HepG2 (cell line): ENCODE data around the gene EZH1. TPM values are rescaled to one million over a fixed set of nuclear protein-coding genes. Genes with fewer than 3 reads are reported as not detected.
A peak's percentile ranks its signal among the peaks of the same experiment; 100 is the strongest.

Experiments used
- ATAC-seq: fragments of 200-7000 bp; cut with Tn5 transposase; 3 replicates; pipeline ENCODE4 v1.9.1; 2020; ENCODE audit warnings: mild to moderate bottlenecking, moderate library complexity
- BruUV-seq: library from RNA; stranded (reverse); fragments of 400-500 nt; replicated peaks from 2 replicates; lab custom pipeline; 2021; lab: Mats Ljungman, UMichigan
- CTCF ChIA-PET: fragments of 300-600 bp; formaldehyde crosslinking; extraction: SDS; loops from one replicate; lab custom pipeline; 2021; ENCODE audit warnings: low total read pairs, inconsistent platforms, low intra/inter-chr PET ratio; lab: Yijun Ruan, JAX
- POLR2A ChIA-PET: fragments of 350-600 bp; sonication (Branson Sonifier 250); formaldehyde crosslinking; loops from one replicate; lab custom pipeline; 2020; ENCODE audit warnings: antibody characterized with exemption, inconsistent platforms; lab: Yijun Ruan, JAX
- DNase-seq: peaks from one replicate; pipeline ENCODE4 v3.0.0-alpha.2; 2015; ENCODE audit warnings: low spot score
- FAIRE-seq: peaks from 3 replicates; lab custom pipeline; 2011; peaks lifted over from hg19 to GRCh38; lab: Jason Lieb, UNC
- H2AFZ ChIP-seq: one replicate; pipeline ENCODE4 v1.6.1; 2011; ENCODE audit warnings: low read length, inconsistent platforms
- H3K27ac ChIP-seq: fragments of 300-600 bp; 3 replicates; pipeline ENCODE4 v1.8.0; 2011; ENCODE audit warnings: mixed run types, mild to moderate bottlenecking, mixed read lengths, low read length, inconsistent platforms; ENCODE audit not compliant: insufficient read depth; ENCODE audit errors: extremely low read length
- H3K27me3 ChIP-seq, 2 experiments: fragments of 200-600 bp in 1 of 2; 2 replicates in 1 of 2; 3 replicates in 1 of 2; pipeline versions ENCODE4 v1.6.0 to v1.8.0; 2011; ENCODE audit warnings: low read length in 2 of 2, mild to moderate bottlenecking in 2 of 2, moderate library complexity in 2 of 2, inconsistent platforms in 1 of 2; ENCODE audit not compliant: insufficient read depth in 2 of 2, control insufficient read depth in 1 of 2
- H3K36me3 ChIP-seq, 2 experiments: fragments of 200-600 bp in 1 of 2; replicated peaks in 1 of 2; 2 replicates in 1 of 2; 3 replicates in 1 of 2; pipeline versions ENCODE4 v1.5.1 to v1.8.0; 2011; ENCODE audit warnings: low read length in 2 of 2, inconsistent platforms in 1 of 2; ENCODE audit not compliant: insufficient read depth in 2 of 2, control insufficient read depth in 1 of 2
- H3K4me1 ChIP-seq: 2 replicates; pipeline ENCODE4 v1.5.1; 2012; ENCODE audit warnings: low read length, inconsistent platforms; ENCODE audit not compliant: insufficient read depth
- H3K4me2 ChIP-seq: 2 replicates; pipeline ENCODE4 v1.6.0; 2011; ENCODE audit warnings: low read depth, low read length, inconsistent platforms
- H3K4me3 ChIP-seq, 3 experiments: fragments of 200-600 bp in 1 of 3; sonication (generic), shearing (Covaris generic) in 1 of 3; replicated peaks in 1 of 3; 2 replicates each; pipeline ENCODE4 v1.5.1; 2011 to 2016; ENCODE audit warnings: low read length in 3 of 3, inconsistent platforms in 2 of 3, low read depth in 2 of 3, mild to moderate bottlenecking in 2 of 3, control low read depth in 1 of 3, mixed read lengths in 1 of 3; ENCODE audit not compliant: insufficient read depth in 1 of 3
- H3K79me2 ChIP-seq: one replicate; pipeline ENCODE4 v1.6.1; 2011; ENCODE audit warnings: low read length, inconsistent platforms; ENCODE audit not compliant: insufficient read depth
- H3K9ac ChIP-seq: 2 replicates; pipeline ENCODE4 v1.6.0; 2011; ENCODE audit warnings: mild to moderate bottlenecking, low read depth, low read length, inconsistent platforms; ENCODE audit not compliant: insufficient read depth
- H3K9me3 ChIP-seq: 2 replicates; pipeline ENCODE4 v1.5.1; 2012; ENCODE audit warnings: mild to moderate bottlenecking, low read length
- H4K20me1 ChIP-seq: 2 replicates; pipeline ENCODE4 v1.6.0; 2011; ENCODE audit warnings: inconsistent platforms, mild to moderate bottlenecking, low read length, moderate library complexity; ENCODE audit not compliant: insufficient read depth
- ELK4 ChIP-seq: sonication (generic); formaldehyde crosslinking; IDR thresholded peaks from 2 replicates; pipeline ENCODE4 v1.9.0; 2021; ENCODE audit warnings: missing genetic modification reagents, borderline replicate concordance
- FOXP4 ChIP-seq: sonication (generic); formaldehyde crosslinking; IDR thresholded peaks from 2 replicates; pipeline ENCODE4 v1.4.0; 2020; ENCODE audit warnings: missing genetic modification reagents
- GZF1 ChIP-seq: sonication (generic); formaldehyde crosslinking; IDR thresholded peaks from 2 replicates; pipeline ENCODE4 v1.5.1; 2020; ENCODE audit warnings: mild to moderate bottlenecking, missing genetic modification reagents
- HOXA3 ChIP-seq: sonication (generic); formaldehyde crosslinking; IDR thresholded peaks from 2 replicates; pipeline ENCODE4 v1.5.0; 2020; ENCODE audit warnings: missing genetic modification reagents
- LBX2 ChIP-seq: sonication (generic); formaldehyde crosslinking; IDR thresholded peaks from 2 replicates; pipeline ENCODE4 v1.5.0; 2020; ENCODE audit warnings: missing genetic modification reagents, mild to moderate bottlenecking, borderline replicate concordance
- NRL ChIP-seq: sonication (generic); formaldehyde crosslinking; IDR thresholded peaks from 2 replicates; pipeline ENCODE4 v1.5.0; 2020; ENCODE audit warnings: missing genetic modification reagents, mild to moderate bottlenecking, moderate library complexity, borderline replicate concordance
- POGK ChIP-seq: sonication (generic); formaldehyde crosslinking; conservative IDR thresholded peaks from 2 replicates; pipeline ENCODE4 v1.8.0; 2022; ENCODE audit warnings: mild to moderate bottlenecking, moderate library complexity, missing genetic modification reagents
- ZHX2 ChIP-seq, 2 experiments: sonication (generic) in 1 of 2; formaldehyde crosslinking in 1 of 2; IDR thresholded peaks; 2 replicates each; pipeline versions ENCODE4 v1.6.1 to v1.9.0; 2014 to 2022; ENCODE audit warnings: antibody characterized with exemption in 1 of 2, borderline replicate concordance in 1 of 2, inconsistent platforms in 1 of 2, low read depth in 1 of 2, missing genetic modification reagents in 1 of 2
- ZNF10 ChIP-seq: sonication (generic); formaldehyde crosslinking; IDR thresholded peaks from 2 replicates; pipeline ENCODE4 v1.4.0; 2020; ENCODE audit warnings: mild to moderate bottlenecking, low read depth, missing genetic modification reagents, borderline replicate concordance
- ZNF331 ChIP-seq: sonication (generic); formaldehyde crosslinking; IDR thresholded peaks from 2 replicates; pipeline ENCODE4 v1.4.0; 2020; ENCODE audit warnings: missing genetic modification reagents
- ZNF616 ChIP-seq: sonication (generic); formaldehyde crosslinking; IDR thresholded peaks from 2 replicates; pipeline ENCODE4 v1.5.0; 2020; ENCODE audit warnings: low read depth, mild to moderate bottlenecking, missing genetic modification reagents
- WGBS: methylation state at CpG from one replicate; pipeline ENCODE4 v1.1.6; 2017; ENCODE audit warnings: low lambda C conversion rate; 5-methylcytosine and 5-hydroxymethylcytosine counted together
- in situ Hi-C: cut with HindIII; loops from 2 replicates; pipeline ENCODE4 v1.10.0; 2017; ENCODE audit warnings: low pct_unique_long_range_greater_than_20kb; ENCODE audit not compliant: extremely low pct_ligation_motif_present
- intact Hi-C: fragments of 100-400 bp; cut with micrococcal nuclease; formaldehyde crosslinking; loops from one replicate; pipeline ENCODE4 v1.10.0; 2022; ENCODE audit not compliant: unreplicated experiment
- polyA plus RNA-seq, 8 experiments: library from polyadenylated mRNA; depleted of rRNA in 3 of 8; stranded (reverse) in 7 of 8; unstranded in 1 of 8; fragments of >200 nt; fragmentation: Illumina TruSeq in 4 of 8; extraction: Trizol in 4 of 8; gene quantifications; 2 replicates each; pipeline versions ENCODE4 v1.2.1 to v1.2.3, GENCODE V29; 2011 to 2016; ENCODE audit warnings: low read depth in 4 of 8, missing spikeins in 1 of 8, mixed read lengths in 1 of 8; ENCODE audit not compliant: insufficient read depth in 1 of 8
- total RNA-seq, 5 experiments: library from RNA; depleted of rRNA; stranded (reverse); fragments of >200 nt; fragmentation: Illumina TruSeq; extraction: Trizol; gene quantifications; 2 replicates each; pipeline ENCODE4 v1.2.3, GENCODE V29; 2016; ENCODE audit warnings: low read depth in 1 of 5

EZH1 gene
- total and polyA plus RNA-seq, 2 of the 13 experiments (the other 11 are each of a cell fraction or from before 2014, with no cell fraction given): 11.6 to 24.0 TPM

GRCh38 chr17:42680331-42680808, 64.5 kb downstream of the EZH1 start:
- Histone ChIP-seq H3K36me3 (no peaks in the 10 kb centered on the region), H3K4me3 (no peak overlapping the region), H4K20me1 (no peaks in the 10 kb centered on the region), H3K9me3 (no peaks in the 10 kb centered on the region), H3K4me2 (peak overlapping the region; percentile 10; the same call in 1 of the 2 replicates), H3K9ac (peak overlapping the region; percentile 24; the same call in 1 of the 2 replicates), H3K27ac (no peak overlapping the region), H3K79me2 (peaks cover 14% of the 10 kb centered on the region), H2AFZ (no peak overlapping the region), H3K4me1 (peaks cover 47% of the 10 kb centered on the region), H3K27me3 (no peaks in the 10 kb centered on the region)
- intact Hi-C loops: loop anchor here (2.0 kb wide), 1 partner anchor 102 kb away; no protein-coding TSS in a partner anchor
- DNase-seq (no peak), FAIRE-seq (no peak), ATAC-seq (no peak)
- POLR2A ChIA-PET: interaction anchor here (0.6 to 1.6 kb wide), 8 partner anchors 9 to 318 kb away, joined by 3 to 8 read pairs (median 4); partner anchors contain the start of genes EZH1, PSMC3IP, RETREG3 and RPL27
- in situ Hi-C loops: no loop called here
- no TSS peak for BruUV-seq
- CTCF ChIA-PET: interaction anchor here (0.7 to 1.8 kb wide), 3 partner anchors 62 to 103 kb away, joined by 3 to 9 read pairs (median 6); partner anchors contain the start of gene PSMC3IP
- 73% methylated on average over 17 of the region's 20 CpGs for WGBS
- TF ChIP-seq ZNF331 (CRISPR knock-in tag) (no peak), LBX2 (no peak), ZNF616 (CRISPR knock-in tag) (no peak), HOXA3 (CRISPR knock-in tag) (0 out of 2 replicates have a peak, but pooled peaks have one; percentile 2), FOXP4 (CRISPR knock-in tag) (no peak), ELK4 (CRISPR knock-in tag) (no peak), GZF1 (CRISPR knock-in tag) (no peak), POGK (no peak), NRL (0 out of 2 replicates have a peak, but pooled peaks have one; percentile 23), ZNF10 (CRISPR knock-in tag) (no peak), ZHX2 (IDR thresholded peaks at IDR 0.05; ENCODE audit: low read depth) (no peak), ZHX2 (CRISPR knock-in tag; IDR thresholded peaks at IDR 0.05; ENCODE audit: borderline replicate concordance) (no peak)
